C4-2B (cell line): ENCODE data around the gene DENND1C.

Source experiments
- H3K27ac ChIP-seq: fragments of 450-650 bp; 2 replicates; pipeline ENCODE4 v1.5.1; 2017
- ZFX ChIP-seq: fragments of 450-650 bp; IDR thresholded peaks from 2 replicates; pipeline ENCODE4 v1.6.1; 2017
- TF ChIP-seq, protein P1 (sequence below): fragments of 450-650 bp; conservative IDR thresholded peaks from 2 replicates; pipeline ENCODE4 v1.5.1; 2017; ENCODE audit warnings: mild to moderate bottlenecking

The DENND1C gene

DNA sequence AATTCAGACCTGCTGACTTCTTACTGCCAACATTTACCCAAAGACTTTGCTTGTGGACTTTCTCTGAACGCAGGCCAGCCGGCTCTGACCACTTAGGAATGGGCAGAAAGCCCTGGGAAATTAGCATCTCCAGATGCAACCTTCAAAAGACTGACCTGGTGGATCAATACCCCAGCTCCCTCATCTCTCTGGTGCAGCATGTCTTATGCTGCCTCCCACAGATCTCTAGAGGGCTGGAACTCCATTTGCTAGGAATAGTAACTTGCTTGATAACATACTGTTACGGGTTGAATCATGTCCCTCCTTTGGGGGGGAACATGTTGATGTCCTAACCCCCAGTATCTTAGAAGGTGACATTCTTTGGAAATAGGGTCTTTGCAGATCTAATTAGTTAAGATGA, 35.1 kb downstream of the DENND1C start:
- TF ChIP-seq, protein P1, sequence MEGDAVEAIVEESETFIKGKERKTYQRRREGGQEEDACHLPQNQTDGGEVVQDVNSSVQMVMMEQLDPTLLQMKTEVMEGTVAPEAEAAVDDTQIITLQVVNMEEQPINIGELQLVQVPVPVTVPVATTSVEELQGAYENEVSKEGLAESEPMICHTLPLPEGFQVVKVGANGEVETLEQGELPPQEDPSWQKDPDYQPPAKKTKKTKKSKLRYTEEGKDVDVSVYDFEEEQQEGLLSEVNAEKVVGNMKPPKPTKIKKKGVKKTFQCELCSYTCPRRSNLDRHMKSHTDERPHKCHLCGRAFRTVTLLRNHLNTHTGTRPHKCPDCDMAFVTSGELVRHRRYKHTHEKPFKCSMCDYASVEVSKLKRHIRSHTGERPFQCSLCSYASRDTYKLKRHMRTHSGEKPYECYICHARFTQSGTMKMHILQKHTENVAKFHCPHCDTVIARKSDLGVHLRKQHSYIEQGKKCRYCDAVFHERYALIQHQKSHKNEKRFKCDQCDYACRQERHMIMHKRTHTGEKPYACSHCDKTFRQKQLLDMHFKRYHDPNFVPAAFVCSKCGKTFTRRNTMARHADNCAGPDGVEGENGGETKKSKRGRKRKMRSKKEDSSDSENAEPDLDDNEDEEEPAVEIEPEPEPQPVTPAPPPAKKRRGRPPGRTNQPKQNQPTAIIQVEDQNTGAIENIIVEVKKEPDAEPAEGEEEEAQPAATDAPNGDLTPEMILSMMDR: no peak
- TF ChIP-seq ZFX: no peak; the same call in 1 of the 2 replicates
- no peak overlapping the region for H3K27ac ChIP-seq

DNA sequence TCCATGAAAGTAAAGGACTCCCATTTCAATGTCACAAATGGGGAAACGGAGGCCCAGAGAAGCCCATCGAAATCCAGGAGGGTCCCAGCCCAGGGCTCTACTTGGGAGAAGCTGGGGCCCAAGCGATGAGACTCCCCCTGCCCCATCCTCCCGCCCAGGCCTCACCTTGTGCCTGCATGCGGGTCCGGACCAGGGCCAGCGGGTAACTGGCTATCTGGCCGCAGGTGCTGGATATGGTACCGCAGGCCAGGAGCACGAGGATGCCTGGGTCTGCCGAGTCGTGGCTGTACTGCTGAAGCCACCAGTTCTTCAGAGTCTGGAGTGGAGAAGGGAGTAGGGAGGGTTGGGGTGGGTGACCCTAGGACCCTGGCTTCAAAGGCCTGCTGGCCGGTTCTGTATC, 37.6 kb downstream of the DENND1C start:
- no peak for TF ChIP-seq ZFX
- TF ChIP-seq, protein P1: no peak
- H3K27ac ChIP-seq: no peak overlapping the region

DNA sequence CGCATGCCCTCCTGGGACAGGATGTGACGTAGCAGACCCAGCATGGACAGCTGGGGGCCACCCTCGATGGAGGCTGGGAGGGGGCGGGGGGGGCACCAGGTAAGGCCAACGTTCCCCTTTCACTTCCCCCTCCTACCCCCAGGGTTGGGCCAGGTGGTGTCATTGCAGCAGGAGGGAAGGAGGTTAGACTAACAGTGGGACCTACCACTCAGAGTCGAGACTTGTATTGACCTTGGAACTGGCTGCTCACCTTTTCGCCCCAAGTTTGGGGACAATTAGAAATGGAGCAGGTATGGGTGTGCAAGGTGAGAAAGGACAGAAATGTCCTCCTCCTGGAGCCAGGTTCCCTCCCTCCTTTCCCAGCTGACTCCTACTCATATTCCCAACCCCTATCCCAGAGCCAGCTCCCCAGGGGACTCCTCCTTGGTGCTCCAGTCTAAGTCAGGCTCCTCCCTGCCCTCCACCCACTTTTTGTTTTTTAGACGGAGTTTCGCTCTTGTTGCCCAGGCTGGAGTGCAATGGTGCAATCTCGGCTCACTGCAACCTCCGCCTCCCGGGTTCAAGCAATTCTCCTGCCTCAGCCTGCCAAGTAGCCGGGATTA, 39.4 kb downstream of the DENND1C start:
- H3K27ac ChIP-seq: no peak overlapping the region
- TF ChIP-seq, protein P1: no peak

DNA sequence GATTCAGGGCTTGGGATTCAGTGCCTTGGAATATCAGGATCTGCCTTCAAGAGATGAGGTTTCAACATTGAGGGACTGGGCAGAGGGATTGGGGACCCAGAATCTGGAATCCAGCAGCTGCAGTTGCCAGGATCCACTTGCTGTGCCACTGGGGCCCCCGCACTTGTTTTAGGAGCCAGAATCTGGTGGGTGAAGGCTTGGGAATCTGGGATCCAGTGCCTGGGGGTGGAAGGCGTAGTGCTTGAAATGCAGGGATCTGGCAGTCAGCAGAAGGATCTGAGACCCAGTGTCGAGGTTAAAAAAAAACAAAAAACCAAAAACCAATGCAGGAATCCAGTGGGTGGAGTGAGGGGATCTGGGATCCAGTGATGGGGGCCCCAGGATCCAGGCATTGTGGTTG, 40.7 kb downstream of the DENND1C start:
- TF ChIP-seq, protein P1: no peak
- TF ChIP-seq ZFX: no peak
- H3K27ac ChIP-seq: no peak overlapping the region

DNA sequence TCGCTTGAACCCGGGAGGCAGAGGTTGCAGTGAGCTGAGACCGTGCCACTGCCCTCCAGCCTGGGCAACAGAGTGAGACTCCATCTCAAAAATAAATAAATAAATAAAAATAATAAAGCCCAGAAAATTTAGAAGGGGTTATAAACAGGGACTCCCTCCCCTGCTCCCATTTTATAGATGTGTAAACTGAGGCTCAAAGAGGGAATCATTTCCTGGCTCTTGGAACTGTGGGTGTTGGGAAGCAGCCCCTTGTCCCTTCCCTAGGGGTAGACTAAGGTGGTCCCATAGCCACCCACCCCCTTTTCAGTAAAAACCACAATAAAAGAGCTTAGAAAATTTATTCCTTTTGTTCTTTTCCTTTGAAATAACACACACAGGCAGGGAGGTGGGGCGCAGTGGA, 41.8 kb downstream of the DENND1C start:
- H3K27ac ChIP-seq: no peak overlapping the region
- TF ChIP-seq ZFX: no peak
- TF ChIP-seq, protein P1: no peak

DNA sequence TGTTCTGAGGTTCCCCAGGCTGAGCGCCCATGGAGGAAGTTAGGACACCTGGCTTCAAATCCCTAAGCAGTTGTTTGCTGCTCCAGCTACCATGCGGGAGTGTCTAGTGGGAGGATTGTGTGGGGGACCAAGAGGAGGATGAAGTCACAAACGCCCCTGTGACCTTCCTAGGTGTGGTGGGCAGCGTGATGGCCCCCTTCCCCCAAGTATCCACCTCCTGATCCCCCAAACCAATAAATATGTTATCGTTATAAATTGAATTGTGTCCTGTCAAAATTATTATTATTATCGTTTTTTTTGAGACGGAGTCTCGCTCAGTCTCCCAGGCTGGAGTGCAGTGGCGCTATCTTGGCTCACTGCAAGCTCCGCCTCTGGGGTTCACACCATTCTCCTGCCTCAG, 47.9 kb downstream of the DENND1C start, which contains the start of gene SLC25A41:
Gene SLC25A41, minus strand, starts transcription at position 101 of the 400 bp plus-strand sequence. Its CDS starts 70 bp downstream, at position 31.
- TF ChIP-seq, protein P1: no peak
- TF ChIP-seq ZFX: no peak
- H3K27ac ChIP-seq: no peak within 1 kb of the TSS

DNA sequence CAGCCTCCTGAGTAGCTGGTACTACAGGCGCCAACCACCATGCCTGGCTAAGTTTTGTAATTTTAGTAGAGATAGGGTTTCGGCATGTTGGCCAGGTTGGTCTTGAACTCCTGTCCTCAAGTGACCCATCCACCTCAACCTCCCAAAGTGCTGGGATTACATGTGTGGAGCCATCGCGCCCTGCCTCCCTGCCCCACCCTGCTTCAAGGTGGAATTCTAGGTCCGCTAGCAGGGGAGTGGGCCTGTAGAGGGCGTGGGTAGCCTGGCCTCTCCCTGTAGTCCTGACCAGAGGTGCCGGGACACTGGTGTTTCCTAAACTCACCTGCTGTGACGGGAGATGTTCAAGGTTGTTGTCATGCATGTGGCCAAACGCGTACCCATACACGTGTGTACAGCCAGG, 48.4 kb downstream of the DENND1C start:
- no peak overlapping the region for H3K27ac ChIP-seq
- no peak for TF ChIP-seq ZFX
- TF ChIP-seq, protein P1: no peak
